COLO829 (cell line): ENCODE measurements around the gene AKR1B15.

Experiments used
- DNase-seq: peaks from one replicate; pipeline ENCODE4 v3.0.0; 2012; ENCODE audit warnings: low spot score

The AKR1B15 gene

GRCh38 chr7:134618756-134619530 lies 70.0 kb downstream of the AKR1B15 start:
- DNase-seq = no peak

GRCh38 chr7:134619627-134620331 lies 70.9 kb downstream of the AKR1B15 start:
- DNase-seq = peak; percentile 63

- DNase-seq = no peak
Observed at GRCh38 chr7:134622303-134622995, 73.5 kb downstream of the AKR1B15 start.

DNA sequence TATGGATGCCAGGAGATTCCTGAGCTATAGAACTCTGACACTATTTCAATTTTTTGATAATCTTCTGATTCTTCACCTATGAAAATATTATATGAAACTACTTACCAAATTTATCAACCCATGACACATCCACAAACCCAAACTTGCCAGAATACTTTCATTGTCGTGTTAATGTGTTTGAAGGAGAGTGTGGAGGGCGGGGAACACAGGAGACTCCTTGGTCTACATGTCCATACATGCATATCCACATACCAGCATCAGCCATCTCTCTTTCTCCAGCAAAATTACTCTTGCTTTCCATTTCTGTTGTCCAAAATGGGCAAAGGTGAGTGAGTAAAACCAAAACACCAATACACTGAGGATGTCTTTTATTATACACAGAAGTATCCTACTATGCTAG lies 74.3 kb downstream of the AKR1B15 start:
- no peak for DNase-seq

DNA sequence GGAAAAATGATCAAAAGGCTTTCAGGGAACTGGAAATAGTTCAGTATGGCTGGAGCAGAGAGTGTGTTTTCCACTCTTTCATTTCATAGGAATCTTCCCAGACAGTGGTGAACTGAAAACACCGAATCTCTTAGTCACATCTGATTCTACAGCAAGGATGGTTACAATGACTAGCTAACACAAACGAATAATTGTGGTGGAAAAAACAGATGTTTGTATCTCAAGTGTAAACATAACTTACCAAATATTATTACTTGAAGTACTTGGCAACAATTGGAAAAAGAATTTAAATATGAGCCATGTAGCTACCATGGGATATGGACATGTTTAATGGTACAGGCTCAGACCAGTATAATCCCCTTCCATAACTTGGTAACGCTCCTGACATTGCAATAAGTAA lies 76.6 kb downstream of the AKR1B15 start:
- DNase-seq = no peak

DNA sequence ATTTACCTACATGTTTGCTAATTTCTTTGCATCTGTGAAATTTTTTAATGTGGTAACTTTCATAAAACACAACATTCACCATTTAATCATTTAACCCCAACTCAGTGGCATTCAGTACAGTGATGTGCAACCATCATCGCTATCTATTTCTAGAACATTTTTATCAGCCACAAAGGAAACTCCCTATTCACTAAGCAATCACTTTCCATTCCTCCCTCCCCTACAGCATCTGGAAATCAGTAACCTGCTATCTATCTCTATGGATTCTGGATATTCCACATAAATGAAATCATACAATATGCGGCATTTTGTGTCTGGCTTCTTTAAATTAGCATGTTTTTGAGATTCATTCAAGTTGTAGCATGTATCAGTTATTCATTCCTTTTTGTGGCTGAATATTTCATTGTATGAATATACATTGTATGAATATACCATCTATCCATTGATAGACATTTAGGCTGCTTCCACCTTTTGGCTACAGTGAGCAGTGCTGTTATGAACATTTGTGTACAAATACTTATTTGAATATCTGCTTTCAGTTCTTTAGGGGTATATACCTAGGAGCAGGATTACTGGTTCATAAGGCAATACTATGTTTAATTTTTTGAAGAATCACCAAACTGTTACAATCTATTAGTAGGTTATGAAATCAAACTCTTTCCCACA lies 78.3 kb downstream of the AKR1B15 start:
- DNase-seq = no peak

GRCh38 chr7:134627775-134628153 lies 78.9 kb downstream of the AKR1B15 start:
- DNase-seq = no peak

- DNase-seq = no peak
Observed at GRCh38 chr7:134629445-134629844, 80.5 kb downstream of the AKR1B15 start.
